HG03060 (cell line): ENCODE results near the gene GZMH.
"Not testable (repeated sequence)": the region's sequence is repeated elsewhere in the genome, so short reads cannot be mapped to it uniquely, and the experiment has no call there.

Experiments
- ATAC-seq: cut with Tn5 transposase; IDR thresholded peaks from one replicate; pipeline ENCODE4 v1.9.1; 2021; ENCODE audit warnings: low read depth, moderate number of reproducible peaks; ENCODE audit not compliant: unreplicated experiment

GZMH gene, protein sequence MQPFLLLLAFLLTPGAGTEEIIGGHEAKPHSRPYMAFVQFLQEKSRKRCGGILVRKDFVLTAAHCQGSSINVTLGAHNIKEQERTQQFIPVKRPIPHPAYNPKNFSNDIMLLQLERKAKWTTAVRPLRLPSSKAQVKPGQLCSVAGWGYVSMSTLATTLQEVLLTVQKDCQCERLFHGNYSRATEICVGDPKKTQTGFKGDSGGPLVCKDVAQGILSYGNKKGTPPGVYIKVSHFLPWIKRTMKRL

GRCh38 chr14:24609655-24610344, at the start of gene GZMH:
TSS of gene GZMH (minus strand) at chr14:24609685. CDS start at chr14:24609613, 72 bp downstream.
- ATAC-seq, result no peak

DNA sequence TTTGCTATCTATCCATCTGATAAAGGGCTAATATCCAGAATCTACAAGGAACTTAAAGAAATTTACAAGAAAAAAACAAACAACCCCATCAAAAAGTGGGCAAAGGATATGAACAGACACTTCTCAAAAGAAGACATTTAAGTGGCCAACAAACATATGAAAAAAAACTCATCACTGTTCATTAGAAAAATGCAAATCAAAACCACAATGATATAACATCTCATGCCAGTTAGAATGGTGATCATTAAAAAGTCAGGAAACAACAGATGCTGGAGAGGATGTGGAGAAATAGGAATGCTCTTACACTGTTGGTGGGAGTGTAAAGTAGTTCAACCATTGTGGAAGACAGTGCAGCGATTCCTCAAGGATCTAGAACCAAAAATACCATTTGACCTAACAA, 38.9 kb upstream of the GZMH start:
- ATAC-seq, result not testable (repeated sequence)

DNA sequence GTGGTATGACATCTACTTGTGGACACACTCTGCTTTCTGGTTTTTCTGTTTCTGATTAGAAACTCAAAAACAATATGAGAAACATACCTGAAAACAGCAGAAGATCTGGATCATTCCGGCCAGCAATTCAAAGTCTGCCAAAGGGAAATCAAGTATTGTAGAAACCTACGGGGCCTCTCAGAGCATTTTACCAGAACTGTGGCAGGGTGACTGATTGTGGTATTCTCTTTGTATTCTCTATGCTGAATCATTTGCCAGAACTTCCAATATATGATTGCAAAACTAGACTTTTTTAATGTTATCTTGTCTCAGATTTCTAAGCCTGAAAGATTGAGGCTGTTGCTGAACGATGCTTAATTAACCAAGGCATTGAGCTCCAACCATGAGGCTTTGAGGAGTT, 30.4 kb upstream of the GZMH start:
- ATAC-seq, result no peak

DNA sequence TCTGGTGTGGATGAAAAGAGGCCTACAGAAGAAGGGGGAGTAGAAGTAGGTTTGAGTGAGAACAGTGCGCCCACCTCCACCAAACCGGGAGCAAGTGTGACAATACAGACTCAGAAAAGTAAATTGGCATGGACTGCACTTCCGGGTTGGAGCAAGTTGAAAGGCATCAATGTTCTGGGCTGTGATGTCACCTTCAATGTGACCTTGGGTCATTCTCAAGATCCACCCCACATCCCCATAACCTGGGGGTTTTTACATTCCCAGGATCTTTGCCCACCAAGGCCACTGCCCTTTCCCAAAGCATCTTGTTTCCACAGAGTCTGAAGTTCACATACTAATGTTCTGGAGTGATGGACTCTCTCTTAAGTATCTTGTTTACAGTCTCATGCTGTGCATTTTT, 29.8 kb upstream of the GZMH start:
- ATAC-seq, result no peak

DNA sequence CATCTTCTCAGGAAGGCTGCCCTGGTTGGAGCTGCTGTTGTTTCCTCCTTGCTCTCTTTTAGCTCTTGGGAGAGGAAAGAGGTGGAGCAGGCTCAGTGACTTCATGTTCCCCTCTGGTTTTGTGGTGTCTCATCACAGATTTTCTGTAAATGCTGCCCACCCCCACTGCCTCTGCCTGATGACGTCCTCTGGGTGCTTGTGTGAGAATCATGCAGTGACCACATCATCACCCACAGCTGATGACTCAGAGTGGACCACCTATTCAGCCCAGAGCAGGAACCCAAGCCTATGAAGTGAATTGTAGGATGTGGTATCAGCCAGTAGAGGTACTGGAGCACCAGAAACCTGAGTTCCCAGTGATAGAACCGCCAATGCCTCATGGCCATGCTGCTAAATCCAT, 24.7 kb upstream of the GZMH start, which contains the start of gene GZMB:
TSS of gene GZMB (minus strand) at position 33 of the 400 bp plus-strand sequence. CDS start at position 3, 30 bp downstream.
- no peak for ATAC-seq

- ATAC-seq, result no peak
These were observed 23.9 kb upstream of the GZMH start for GRCh38 chr14:24633353-24633752.

DNA sequence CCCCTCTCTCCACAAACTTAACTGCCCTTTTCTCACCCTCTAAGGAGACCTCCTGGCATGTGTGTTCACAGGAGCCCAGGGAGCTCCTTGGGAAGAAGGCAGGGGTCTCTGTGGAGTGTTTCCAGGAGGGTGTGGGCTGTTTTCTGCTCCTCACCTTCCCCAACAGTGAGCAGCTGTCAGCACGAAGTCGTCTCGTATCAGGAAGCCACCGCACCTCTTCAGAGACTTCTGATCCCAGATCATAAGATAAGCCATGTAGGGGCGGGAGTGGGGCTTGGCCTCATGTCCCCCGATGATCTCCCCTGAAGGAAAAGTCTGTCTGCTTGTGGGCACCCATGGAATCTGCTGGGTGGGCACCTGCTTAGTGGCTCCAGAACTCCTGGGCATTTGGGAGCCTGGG, 23.3 kb upstream of the GZMH start:
- ATAC-seq, result no peak

GRCh38 chr14:24632336-24632735, 22.9 kb upstream of the GZMH start:
- no peak for ATAC-seq

GRCh38 chr14:24631749-24632335, 22.4 kb upstream of the GZMH start:
- no peak for ATAC-seq

- ATAC-seq, result no peak
These were observed 21.5 kb upstream of the GZMH start for GRCh38 chr14:24630872-24631477.

DNA sequence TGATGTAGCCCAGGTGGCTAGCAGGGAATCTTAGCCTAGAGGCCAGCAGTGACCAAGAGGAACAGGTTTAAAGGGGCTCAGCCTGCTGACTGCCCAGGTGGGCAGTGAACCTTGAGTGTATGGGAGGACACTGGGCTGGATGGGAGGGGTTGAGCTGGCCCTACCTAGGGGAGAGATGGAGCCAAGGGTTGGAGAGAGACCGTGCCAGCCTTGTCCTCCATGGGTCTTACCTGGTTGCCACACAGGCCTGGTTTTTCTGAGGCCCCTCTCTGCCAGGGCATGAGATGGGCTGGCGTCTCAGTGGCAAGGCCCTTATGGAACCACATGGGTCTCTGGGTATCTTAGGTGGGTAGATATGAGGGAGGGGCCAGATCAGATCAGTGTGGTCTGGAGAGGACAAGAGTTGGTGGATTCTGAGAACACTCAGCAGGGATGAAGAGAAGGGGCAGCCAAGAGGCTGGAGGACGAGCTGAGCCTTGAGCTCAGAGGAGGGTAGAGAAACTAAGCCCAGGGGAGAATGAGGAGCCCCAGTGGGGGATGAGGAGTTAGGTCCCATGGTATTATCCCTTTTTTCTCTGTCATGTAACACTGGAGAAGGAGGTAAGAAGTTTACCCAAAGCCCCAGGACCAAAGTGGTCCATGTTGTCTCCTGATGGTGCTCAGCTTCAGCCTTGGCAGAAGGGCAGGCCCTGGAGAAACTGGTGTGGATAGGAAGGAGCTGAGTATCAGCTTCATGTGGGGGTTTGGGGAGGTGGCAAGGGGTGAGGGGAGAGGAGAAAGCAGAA, 20.8 kb upstream of the GZMH start:
- no peak for ATAC-seq

- ATAC-seq, result no peak
These were observed 20.0 kb upstream of the GZMH start for GRCh38 chr14:24629521-24629920.

GRCh38 chr14:24613747-24614146, 4.3 kb upstream of the GZMH start:
- ATAC-seq, result no peak

DNA sequence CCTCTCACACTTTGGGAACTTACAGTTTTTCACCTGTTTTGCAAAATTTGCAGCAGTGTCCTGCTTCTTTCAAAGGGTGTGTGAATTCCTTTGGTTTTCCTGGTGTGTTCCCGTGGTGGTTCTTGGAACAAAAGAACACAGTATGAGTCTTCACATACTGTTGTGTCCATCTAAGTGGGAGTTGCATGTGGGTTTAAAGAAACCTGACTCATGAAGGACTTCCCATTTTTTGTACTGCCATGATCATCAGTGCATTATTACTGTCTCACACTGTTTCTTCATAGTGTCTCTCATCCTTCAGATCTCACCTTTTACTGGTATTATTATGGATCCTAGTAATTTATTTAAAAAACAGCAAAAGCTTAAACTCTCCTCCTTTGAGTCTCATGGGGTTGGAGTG, 3.8 kb upstream of the GZMH start:
- no peak for ATAC-seq

DNA sequence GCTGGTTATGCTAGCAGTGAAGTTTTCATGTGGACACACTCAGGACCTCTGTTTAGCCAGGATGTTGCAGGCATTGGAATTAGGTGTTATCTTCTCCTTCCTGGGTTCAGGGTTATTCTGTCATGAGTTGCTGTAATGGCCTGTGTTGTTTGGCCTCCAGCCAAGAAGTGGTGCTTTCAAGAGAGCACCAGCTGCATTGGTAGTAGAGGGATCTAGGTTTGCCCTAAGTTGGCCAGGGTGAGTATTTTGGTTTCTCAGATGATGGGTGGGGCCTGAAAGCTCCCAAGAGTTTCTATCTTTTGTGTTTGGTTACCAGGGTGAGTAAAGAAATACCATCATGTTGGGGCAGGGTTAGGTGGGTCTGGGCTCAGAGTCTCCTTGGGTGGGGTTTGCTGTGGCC, 2.7 kb upstream of the GZMH start:
- ATAC-seq, result no peak

DNA sequence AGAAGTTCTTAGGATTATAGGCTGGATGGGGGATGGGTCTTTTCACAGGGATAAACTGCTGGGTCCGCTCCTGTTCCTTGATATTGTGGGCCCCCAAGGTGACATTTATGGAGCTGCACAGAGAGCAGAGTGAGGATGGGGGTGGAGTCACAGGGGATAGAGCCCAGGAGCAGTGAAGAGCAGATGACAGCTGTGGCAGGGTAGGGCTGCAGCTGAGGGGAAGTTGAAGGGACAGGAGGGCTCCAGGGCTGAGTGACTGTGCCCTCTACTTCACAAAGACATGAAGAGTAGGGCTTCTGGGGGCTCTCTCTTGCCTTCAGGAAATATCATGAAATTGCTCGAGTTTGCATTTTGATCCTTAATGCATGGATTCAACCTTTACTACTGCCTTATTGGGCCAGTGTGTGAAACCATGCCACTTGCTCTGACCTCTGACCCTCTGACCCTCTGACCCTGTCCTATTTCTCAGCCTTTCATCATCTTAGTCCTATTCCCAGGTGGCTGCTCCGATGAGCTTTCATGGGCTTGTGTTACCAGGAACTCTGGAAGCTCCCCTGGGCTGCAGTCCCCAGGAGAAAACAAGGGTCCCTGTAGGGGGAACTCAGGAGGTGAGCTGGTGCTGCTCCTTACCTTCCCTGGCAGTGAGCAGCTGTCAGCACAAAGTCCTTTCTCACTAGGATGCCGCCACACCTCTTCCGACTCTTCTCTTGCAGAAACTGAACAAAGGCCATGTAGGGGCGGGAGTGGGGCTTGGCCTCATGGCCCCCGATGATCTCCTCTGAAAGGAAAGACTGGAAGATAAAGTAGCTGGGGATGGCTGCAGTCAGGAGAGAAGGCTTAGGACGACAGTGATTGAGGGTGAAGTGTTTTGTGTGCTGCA, 1.6 kb downstream of the GZMH start:
- no peak for ATAC-seq

DNA sequence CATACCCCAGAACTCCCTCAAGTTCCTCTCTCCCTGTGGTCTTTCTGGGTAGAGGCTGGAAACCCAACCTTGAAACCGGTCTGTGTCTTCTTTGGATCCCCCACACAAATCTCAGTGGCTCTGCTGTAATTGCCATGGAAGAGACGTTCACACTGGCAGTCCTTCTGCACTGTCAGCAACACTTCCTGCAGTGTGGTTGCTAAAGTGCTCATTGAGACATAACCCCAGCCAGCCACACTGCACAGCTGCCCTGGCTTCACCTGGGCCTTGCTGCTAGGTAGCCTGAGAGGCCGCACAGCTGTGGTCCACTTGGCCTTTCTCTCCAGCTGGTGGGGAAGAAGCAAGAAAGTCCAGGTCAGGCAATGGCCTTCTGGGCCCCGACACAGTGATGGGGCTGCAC, 2.4 kb downstream of the GZMH start:
- no peak for ATAC-seq

DNA sequence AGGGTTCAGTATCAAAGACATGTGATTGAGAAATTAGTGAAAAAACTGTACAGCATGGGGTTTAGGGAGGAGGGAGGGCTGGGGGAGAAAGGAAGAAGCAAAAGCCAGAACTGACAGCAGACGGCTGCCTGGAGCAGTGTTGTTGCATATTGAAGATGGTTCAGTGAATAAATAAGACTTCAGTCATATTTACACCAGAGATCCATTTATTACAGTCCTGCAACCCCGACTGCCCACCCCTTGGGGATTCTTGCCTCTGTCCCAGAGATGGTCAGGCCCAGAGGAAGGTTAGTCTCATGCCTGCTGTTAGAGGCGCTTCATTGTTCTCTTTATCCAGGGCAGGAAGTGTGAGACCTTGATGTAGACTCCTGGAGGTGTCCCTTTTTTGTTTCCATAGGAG, 3.2 kb downstream of the GZMH start:
- no peak for ATAC-seq

- ATAC-seq, result peak; percentile 79
These were observed 3.9 kb downstream of the GZMH start for GRCh38 chr14:24605435-24606190.
